ENCODE results near the gene IL9.

The IL9 gene

GRCh38 chr5:135887447-135887864, 8.2 kb downstream of the IL9 start:
- H3K4me3 ChIP-seq (replicated peaks in 1 of 2; ENCODE audit: low read depth in 2 of 2, low read length in 2 of 2): no peak overlapping the region
- peak; percentile 72 to 79 for DNase-seq (ENCODE audit: low read depth in 2 of 2)
- peak; percentile 80 for TF ChIP-seq CTCF (IDR thresholded peaks at IDR 0.05; ENCODE audit: low read depth, low read length)

- no peak overlapping the region for H3K4me3 ChIP-seq (replicated peaks in 1 of 2; ENCODE audit: low read depth in 2 of 2, low read length in 2 of 2)
- no peak for TF ChIP-seq CTCF (IDR thresholded peaks at IDR 0.05; ENCODE audit: low read depth, low read length)
- DNase-seq (ENCODE audit: low read depth in 2 of 2): no peak
These were observed 9.5 kb downstream of the IL9 start for GRCh38 chr5:135886136-135886535.

- TF ChIP-seq CTCF (IDR thresholded peaks at IDR 0.05; ENCODE audit: low read depth, low read length): no peak
- no peak overlapping the region for H3K4me3 ChIP-seq (replicated peaks in 1 of 2; ENCODE audit: low read depth in 2 of 2, low read length in 2 of 2)
- DNase-seq (ENCODE audit: low read depth in 2 of 2): no peak
These were observed 10.6 kb downstream of the IL9 start for GRCh38 chr5:135885031-135885430.

GRCh38 chr5:135883441-135883840, 12.2 kb downstream of the IL9 start:
- H3K4me3 ChIP-seq (replicated peaks in 1 of 2; ENCODE audit: low read depth in 2 of 2, low read length in 2 of 2): no peak overlapping the region
- TF ChIP-seq CTCF (IDR thresholded peaks at IDR 0.05; ENCODE audit: low read depth, low read length): peak; percentile 20
- no peak for DNase-seq (ENCODE audit: low read depth in 2 of 2)

GRCh38 chr5:135883026-135883425, 12.6 kb downstream of the IL9 start:
- no peak overlapping the region for H3K4me3 ChIP-seq (replicated peaks in 1 of 2; ENCODE audit: low read depth in 2 of 2, low read length in 2 of 2)
- no peak for DNase-seq (ENCODE audit: low read depth in 2 of 2)
- no peak for TF ChIP-seq CTCF (IDR thresholded peaks at IDR 0.05; ENCODE audit: low read depth, low read length)

- TF ChIP-seq CTCF (IDR thresholded peaks at IDR 0.05; ENCODE audit: low read depth, low read length): no peak
- no peak for DNase-seq (ENCODE audit: low read depth in 2 of 2)
- H3K4me3 ChIP-seq (replicated peaks in 1 of 2; ENCODE audit: low read depth in 2 of 2, low read length in 2 of 2): no peak overlapping the region
These were observed 13.8 kb downstream of the IL9 start for GRCh38 chr5:135881819-135882218.

GRCh38 chr5:135881244-135881643, 14.4 kb downstream of the IL9 start:
- H3K4me3 ChIP-seq (replicated peaks in 1 of 2; ENCODE audit: low read depth in 2 of 2, low read length in 2 of 2): no peak overlapping the region
- DNase-seq (ENCODE audit: low read depth in 2 of 2): no peak
- no peak for TF ChIP-seq CTCF (IDR thresholded peaks at IDR 0.05; ENCODE audit: low read depth, low read length)
